Measurements from ENCODE around the gene ASGR1.

The ASGR1 gene

GRCh38 chr17:7218758-7219157 lies 39.6 kb upstream of the ASGR1 start:
- Histone ChIP-seq H2BK5ac (ENCODE audit: low read depth, low read length, poor library complexity, severe bottlenecking) (no peak overlapping the region), H2BK120ac (ENCODE audit: low read depth, low read length) (peak overlapping the region; percentile 58), H3K14ac (ENCODE audit: low read length in 2 of 2) (no peak overlapping the region), H3K9ac (ENCODE audit: low read length) (peak overlapping the region; percentile 96), H3K79me1 (replicated peaks; ENCODE audit: low read length, poor library complexity, severe bottlenecking) (peaks cover 18% of the 10 kb centered on the region), H3K9me3 (ENCODE audit: control insufficient read depth, low read length) (no peaks in the 10 kb centered on the region), H3K23ac (ENCODE audit: low read length in 2 of 2) (no peak overlapping the region), H4K8ac (ENCODE audit: low read length) (peak overlapping the region; percentile 91), H2AK5ac (ENCODE audit: low read length, severe bottlenecking) (peak overlapping the region; percentile 38), H2BK15ac (ENCODE audit: low read depth, poor library complexity, severe bottlenecking) (no peak overlapping the region), H2BK12ac (ENCODE audit: low read length in 2 of 2) (peak overlapping the region; percentile 70 to 75), H3K27ac (ENCODE audit: low read length, poor library complexity, severe bottlenecking) (no peak overlapping the region), H3K27me3 (ENCODE audit: control insufficient read depth in 1 of 2, insufficient read depth in 1 of 2, low read length in 2 of 2) (no peaks in the 10 kb centered on the region), H2AFZ (ENCODE audit: low read depth, low read length) (no peak overlapping the region), H3K4me3 (ENCODE audit: insufficient read depth in 1 of 2, low read depth in 1 of 2, low read length in 2 of 2) (no peak overlapping the region), H4K91ac (ENCODE audit: low read length) (peak overlapping the region; percentile 57), H3K4me1 (ENCODE audit: control insufficient read depth, insufficient read depth, low read depth, low read length) (peaks cover 62% of the 10 kb centered on the region), H3K4ac (ENCODE audit: low read depth in 1 of 2, low read length in 2 of 2) (peak overlapping the region in 1 of 2 experiments; percentile 36), H3K36me3 (ENCODE audit: control insufficient read depth in 1 of 2, insufficient read depth in 2 of 2, low read depth in 1 of 2, low read length in 2 of 2) (peaks cover 28 to 31% of the 10 kb centered on the region in 2 experiments), H3K18ac (ENCODE audit: low read depth in 1 of 2, low read length in 2 of 2) (peak overlapping the region; percentile 38 to 45), H3K4me2 (ENCODE audit: low read length, poor library complexity, severe bottlenecking) (no peak overlapping the region)
- WGBS, result 84% methylated on average over 6 of the region's 6 CpGs
- DNase-seq, result no peak

GRCh38 chr17:7218166-7218565 lies 39.0 kb upstream of the ASGR1 start:
- Histone ChIP-seq H2AFZ (ENCODE audit: low read depth, low read length) (no peak overlapping the region), H3K27ac (ENCODE audit: low read length, poor library complexity, severe bottlenecking) (peak overlapping the region; percentile 21), H3K14ac (ENCODE audit: low read length in 2 of 2) (peak overlapping the region in 1 of 2 experiments; percentile 12), H4K8ac (ENCODE audit: low read length) (peak overlapping the region; percentile 91), H2BK120ac (ENCODE audit: low read depth, low read length) (peak overlapping the region; percentile 82), H2AK5ac (ENCODE audit: low read length, severe bottlenecking) (peak overlapping the region; percentile 80), H3K4ac (ENCODE audit: low read depth in 1 of 2, low read length in 2 of 2) (peak overlapping the region; percentile 29 to 76), H2BK12ac (ENCODE audit: low read length in 2 of 2) (peak overlapping the region; percentile 18 to 56), H2BK5ac (ENCODE audit: low read depth, low read length, poor library complexity, severe bottlenecking) (no peak overlapping the region), H3K27me3 (ENCODE audit: control insufficient read depth in 1 of 2, insufficient read depth in 1 of 2, low read length in 2 of 2) (no peaks in the 10 kb centered on the region), H3K4me2 (ENCODE audit: low read length, poor library complexity, severe bottlenecking) (peak overlapping the region; percentile 73), H3K9ac (ENCODE audit: low read length) (peak overlapping the region; percentile 94), H3K9me3 (ENCODE audit: control insufficient read depth, low read length) (no peaks in the 10 kb centered on the region), H4K91ac (ENCODE audit: low read length) (peak overlapping the region; percentile 48), H3K18ac (ENCODE audit: low read depth in 1 of 2, low read length in 2 of 2) (peak overlapping the region; percentile 84 to 86), H3K4me3 (ENCODE audit: insufficient read depth in 1 of 2, low read depth in 1 of 2, low read length in 2 of 2) (peak overlapping the region; percentile 27 to 81), H3K36me3 (ENCODE audit: control insufficient read depth in 1 of 2, insufficient read depth in 2 of 2, low read depth in 1 of 2, low read length in 2 of 2) (peaks cover 22 to 25% of the 10 kb centered on the region in 2 experiments), H3K23ac (ENCODE audit: low read length in 2 of 2) (peak overlapping the region in 1 of 2 experiments; percentile 60), H3K4me1 (ENCODE audit: control insufficient read depth, insufficient read depth, low read depth, low read length) (peaks cover 59% of the 10 kb centered on the region), H3K79me1 (replicated peaks; ENCODE audit: low read length, poor library complexity, severe bottlenecking) (peaks cover 19% of the 10 kb centered on the region), H2BK15ac (ENCODE audit: low read depth, poor library complexity, severe bottlenecking) (peak overlapping the region; percentile 98)
- WGBS, result 86% methylated on average over 6 of the region's 6 CpGs
- DNase-seq, result no peak

- Histone ChIP-seq H3K79me1 (replicated peaks; ENCODE audit: low read length, poor library complexity, severe bottlenecking) (peaks cover 17% of the 10 kb centered on the region), H3K23ac (ENCODE audit: low read length in 2 of 2) (no peak overlapping the region), H2AFZ (ENCODE audit: low read depth, low read length) (no peak overlapping the region), H3K18ac (ENCODE audit: low read depth in 1 of 2, low read length in 2 of 2) (peak overlapping the region; percentile 37 to 86), H3K4me2 (ENCODE audit: low read length, poor library complexity, severe bottlenecking) (peak overlapping the region; percentile 92), H3K27ac (ENCODE audit: low read length, poor library complexity, severe bottlenecking) (peak overlapping the region; percentile 21), H3K4me1 (ENCODE audit: control insufficient read depth, insufficient read depth, low read depth, low read length) (peaks cover 51% of the 10 kb centered on the region), H3K27me3 (ENCODE audit: control insufficient read depth in 1 of 2, insufficient read depth in 1 of 2, low read length in 2 of 2) (no peaks in the 10 kb centered on the region), H4K8ac (ENCODE audit: low read length) (peak overlapping the region; percentile 79), H3K9me3 (ENCODE audit: control insufficient read depth, low read length) (no peaks in the 10 kb centered on the region), H3K9ac (ENCODE audit: low read length) (peak overlapping the region; percentile 94), H2BK5ac (ENCODE audit: low read depth, low read length, poor library complexity, severe bottlenecking) (no peak overlapping the region), H2BK120ac (ENCODE audit: low read depth, low read length) (peak overlapping the region; percentile 98), H2AK5ac (ENCODE audit: low read length, severe bottlenecking) (peak overlapping the region; percentile 80), H3K4ac (ENCODE audit: low read depth in 1 of 2, low read length in 2 of 2) (peak overlapping the region; percentile 29 to 76), H3K36me3 (ENCODE audit: control insufficient read depth in 1 of 2, insufficient read depth in 2 of 2, low read depth in 1 of 2, low read length in 2 of 2) (peaks cover 14 to 17% of the 10 kb centered on the region in 2 experiments), H3K4me3 (ENCODE audit: insufficient read depth in 1 of 2, low read depth in 1 of 2, low read length in 2 of 2) (peak overlapping the region; percentile 66 to 85), H2BK15ac (ENCODE audit: low read depth, poor library complexity, severe bottlenecking) (peak overlapping the region; percentile 93), H4K91ac (ENCODE audit: low read length) (peak overlapping the region; percentile 48), H2BK12ac (ENCODE audit: low read length in 2 of 2) (peak overlapping the region; percentile 18 to 59), H3K14ac (ENCODE audit: low read length in 2 of 2) (peak overlapping the region in 1 of 2 experiments; percentile 53)
- 4% methylated on average over 22 of the region's 32 CpGs for WGBS
- DNase-seq, result peak; percentile 81
These were observed 38.2 kb upstream of the ASGR1 start for GRCh38 chr17:7217113-7217987.

Measured in mesenchymal stem cell (in vitro differentiated cells and primary cell).